Right lobe of liver (tissue), 4 donors: ENCODE measurements around the gene PODXL2.

ENCODE experiments used
- POLR2A ChIP-seq: fragments of 450-650 bp; IDR thresholded peaks from one replicate; pipeline ENCODE4 v1.6.1; 2017; ENCODE audit warnings: antibody characterized with exemption, mild to moderate bottlenecking
- TF ChIP-seq, protein P1 (sequence below), 4 donors: fragments of 200-600 bp in 3 of 4; fragments of 450-650 bp in 1 of 4; IDR thresholded peaks; one replicate each; pipeline versions ENCODE4 v1.5.1 to v1.8.0; 2016 to 2022; ENCODE audit warnings: antibody characterized with exemption in 4 of 4, mild to moderate bottlenecking in 2 of 4
- donor health status: DM: no; HTN: no; CAD: no.
- donor health status: DM: no; HTN: no; CAD: no.
- donor health status: DM: no; HTN: yes; CAD: no.

DNA sequence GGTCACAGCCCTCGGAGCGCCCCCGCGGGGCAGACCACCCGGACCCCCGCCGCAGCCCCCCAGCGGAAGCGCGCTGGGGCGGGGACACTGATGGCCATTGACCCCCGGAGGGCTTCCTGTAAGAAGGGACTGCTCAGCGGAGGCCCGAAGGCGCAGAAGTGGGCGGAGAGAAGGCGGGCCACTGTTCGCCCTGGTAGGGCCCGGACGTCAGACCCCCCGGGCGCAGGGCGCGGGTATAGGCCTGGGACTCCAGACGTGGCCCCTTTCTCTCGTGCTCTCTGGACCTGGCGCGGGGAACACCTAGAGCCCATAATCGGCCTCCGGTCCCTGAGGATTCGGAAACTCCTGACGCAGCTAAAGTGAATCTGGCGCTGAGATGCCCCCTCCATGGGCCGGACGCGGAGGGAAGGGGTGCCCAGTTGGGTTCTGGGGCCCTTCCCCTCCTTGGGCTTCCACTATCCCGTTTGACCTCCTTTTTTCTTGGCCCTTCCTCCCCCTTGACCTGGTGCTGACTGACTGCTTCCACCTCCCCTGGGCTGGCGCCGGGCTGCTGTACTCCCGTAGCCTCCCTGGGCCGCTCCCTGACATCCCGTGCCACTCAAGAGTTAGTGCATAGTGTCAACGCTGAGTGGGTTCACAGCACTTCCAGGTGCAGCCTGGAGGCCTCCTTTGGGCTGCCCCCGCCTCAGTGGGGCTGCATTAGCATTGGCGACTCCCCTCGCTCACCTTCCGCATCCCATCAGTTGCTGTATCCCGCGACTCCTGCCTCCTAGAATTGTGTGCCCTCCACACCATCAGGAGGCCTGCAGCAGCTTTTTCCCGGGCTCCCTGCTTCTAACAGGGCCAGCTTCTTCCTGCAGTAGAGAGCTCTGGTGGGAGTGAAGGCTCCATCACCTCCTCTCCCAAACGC lies 44.5 kb downstream of the PODXL2 start:
- no peak for TF ChIP-seq POLR2A
- TF ChIP-seq, protein P1, sequence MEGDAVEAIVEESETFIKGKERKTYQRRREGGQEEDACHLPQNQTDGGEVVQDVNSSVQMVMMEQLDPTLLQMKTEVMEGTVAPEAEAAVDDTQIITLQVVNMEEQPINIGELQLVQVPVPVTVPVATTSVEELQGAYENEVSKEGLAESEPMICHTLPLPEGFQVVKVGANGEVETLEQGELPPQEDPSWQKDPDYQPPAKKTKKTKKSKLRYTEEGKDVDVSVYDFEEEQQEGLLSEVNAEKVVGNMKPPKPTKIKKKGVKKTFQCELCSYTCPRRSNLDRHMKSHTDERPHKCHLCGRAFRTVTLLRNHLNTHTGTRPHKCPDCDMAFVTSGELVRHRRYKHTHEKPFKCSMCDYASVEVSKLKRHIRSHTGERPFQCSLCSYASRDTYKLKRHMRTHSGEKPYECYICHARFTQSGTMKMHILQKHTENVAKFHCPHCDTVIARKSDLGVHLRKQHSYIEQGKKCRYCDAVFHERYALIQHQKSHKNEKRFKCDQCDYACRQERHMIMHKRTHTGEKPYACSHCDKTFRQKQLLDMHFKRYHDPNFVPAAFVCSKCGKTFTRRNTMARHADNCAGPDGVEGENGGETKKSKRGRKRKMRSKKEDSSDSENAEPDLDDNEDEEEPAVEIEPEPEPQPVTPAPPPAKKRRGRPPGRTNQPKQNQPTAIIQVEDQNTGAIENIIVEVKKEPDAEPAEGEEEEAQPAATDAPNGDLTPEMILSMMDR (IDR thresholded peaks at IDR 0.05): no peak
